ENCODE data around the gene DISC1. TPM values are rescaled to one million over a fixed set of nuclear protein-coding genes. Genes with fewer than 3 reads are reported as not detected.

Gene DISC1
- total and polyA plus RNA-seq, 2 of the 13 experiments (the other 11 are each of a cell fraction or from before 2014, with no cell fraction given), result 4.2 to 4.6 TPM

DNA sequence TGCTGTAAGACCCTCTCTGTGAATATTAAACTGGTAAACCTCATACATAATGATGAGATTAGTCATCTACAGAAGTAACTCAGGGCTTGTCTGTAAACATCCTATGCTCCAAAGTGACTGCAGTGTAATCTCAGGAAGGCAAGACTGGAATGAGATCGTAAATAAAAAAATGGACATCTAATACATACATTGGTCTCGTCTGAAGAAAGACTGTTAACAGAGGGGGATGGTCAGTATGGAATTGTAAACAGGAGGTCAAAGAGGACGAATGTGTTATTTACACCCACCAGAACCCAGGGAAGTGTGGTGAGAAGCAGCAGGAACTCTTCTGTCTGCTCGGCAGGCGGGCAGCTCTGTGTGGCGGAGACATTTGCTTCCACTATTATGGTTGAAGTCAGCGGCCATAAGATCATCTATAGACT lies 51.4 kb downstream of the DISC1 start (continued):
- TF ChIP-seq HOXA9 (CRISPR knock-in tag; IDR thresholded peaks at IDR 0.05; ENCODE audit: borderline replicate concordance), result no peak

DNA sequence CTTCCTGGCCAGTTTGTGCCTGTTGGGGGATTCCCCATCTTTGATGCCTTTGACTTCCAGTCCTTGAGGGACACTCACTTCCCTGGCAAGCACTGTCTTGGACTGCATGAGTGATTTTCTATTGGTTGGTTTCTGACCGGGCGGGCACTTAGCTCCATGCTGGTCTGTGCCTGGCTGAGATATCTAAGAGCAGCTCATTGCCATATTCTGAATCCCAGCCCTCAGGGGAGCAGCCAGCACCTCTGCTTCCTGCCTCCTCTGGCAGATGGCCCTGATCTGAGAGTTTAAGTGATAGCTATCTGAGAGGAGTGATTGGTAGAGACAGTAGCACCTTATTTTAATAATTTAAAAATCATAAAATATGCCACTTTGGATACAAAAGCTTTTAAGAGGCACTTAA lies 52.5 kb downstream of the DISC1 start:
- no peak for TF ChIP-seq HMGA1 (CRISPR knock-in tag; conservative IDR thresholded peaks at IDR 0.05)
- TF ChIP-seq ISL2 (CRISPR knock-in tag; IDR thresholded peaks at IDR 0.05), result no peak
- no peak for TF ChIP-seq ZNF207 (IDR thresholded peaks at IDR 0.05; ENCODE audit: borderline replicate concordance)
- no peak for TF ChIP-seq HNRNPLL (IDR thresholded peaks at IDR 0.05; ENCODE audit: low read depth, low read length, poor library complexity, severe bottlenecking)
- no peak for TF ChIP-seq TSC22D2 (CRISPR knock-in tag; IDR thresholded peaks at IDR 0.05; ENCODE audit: borderline replicate concordance)
- no peak for TF ChIP-seq SIN3A (IDR thresholded peaks at IDR 0.05; ENCODE audit: borderline replicate concordance, low read depth, low read length)
- no peak for TF ChIP-seq MEIS2 (CRISPR knock-in tag; IDR thresholded peaks at IDR 0.05)
- no peak for TF ChIP-seq GTF2F1 (IDR thresholded peaks at IDR 0.05; ENCODE audit: low read length)
- TF ChIP-seq, protein P1, sequence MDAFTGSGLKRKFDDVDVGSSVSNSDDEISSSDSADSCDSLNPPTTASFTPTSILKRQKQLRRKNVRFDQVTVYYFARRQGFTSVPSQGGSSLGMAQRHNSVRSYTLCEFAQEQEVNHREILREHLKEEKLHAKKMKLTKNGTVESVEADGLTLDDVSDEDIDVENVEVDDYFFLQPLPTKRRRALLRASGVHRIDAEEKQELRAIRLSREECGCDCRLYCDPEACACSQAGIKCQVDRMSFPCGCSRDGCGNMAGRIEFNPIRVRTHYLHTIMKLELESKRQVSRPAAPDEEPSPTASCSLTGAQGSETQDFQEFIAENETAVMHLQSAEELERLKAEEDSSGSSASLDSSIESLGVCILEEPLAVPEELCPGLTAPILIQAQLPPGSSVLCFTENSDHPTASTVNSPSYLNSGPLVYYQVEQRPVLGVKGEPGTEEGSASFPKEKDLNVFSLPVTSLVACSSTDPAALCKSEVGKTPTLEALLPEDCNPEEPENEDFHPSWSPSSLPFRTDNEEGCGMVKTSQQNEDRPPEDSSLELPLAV (CRISPR knock-in tag; conservative IDR thresholded peaks at IDR 0.05; ENCODE audit: low read depth), result no peak
- TF ChIP-seq ZFP41 (CRISPR knock-in tag; IDR thresholded peaks at IDR 0.05; ENCODE audit: borderline replicate concordance), result no peak
- no peak for TF ChIP-seq ATAD3A (CRISPR knock-in tag; IDR thresholded peaks at IDR 0.05)
- TF ChIP-seq KAT7 (CRISPR knock-in tag; IDR thresholded peaks at IDR 0.05; ENCODE audit: borderline replicate concordance), result no peak
- no peaks in the 10 kb centered on the region for H3K9me3 ChIP-seq (ENCODE audit: low read length)
- no peaks in the 10 kb centered on the region for H3K27me3 ChIP-seq (ENCODE audit: control insufficient read depth in 1 of 2, insufficient read depth in 2 of 2, low read length in 2 of 2)
- WGBS (ENCODE audit: low lambda C conversion rate), result 94% methylated on average over 2 of the region's 2 CpGs
- H3K79me2 ChIP-seq (ENCODE audit: insufficient read depth, low read length), result no peaks in the 10 kb centered on the region
- peaks cover 68% of the 10 kb centered on the region for H3K4me1 ChIP-seq (ENCODE audit: insufficient read depth, low read length)
- DNase-seq (ENCODE audit: low spot score) (no peak), FAIRE-seq (no peak), ATAC-seq (no peak)
- no peaks in the 10 kb centered on the region for H3K36me3 ChIP-seq (replicated peaks in 1 of 2; ENCODE audit: control insufficient read depth in 1 of 2, insufficient read depth in 2 of 2, low read length in 2 of 2)
- ChIA-PET CTCF (ENCODE audit: low intra/inter-chr PET ratio, low total read pairs) (no interaction called here), POLR2A (no interaction called here)
- H4K20me1 ChIP-seq (ENCODE audit: insufficient read depth, low read length), result no peaks in the 10 kb centered on the region
- no peak overlapping the region for H3K9ac ChIP-seq (ENCODE audit: insufficient read depth, low read depth, low read length)
- H2AFZ ChIP-seq (ENCODE audit: low read length), result no peak overlapping the region
- in situ Hi-C loops (cut with HindIII; ENCODE audit: extremely low pct_ligation_motif_present, low pct_unique_long_range_greater_than_20kb), result no loop called here
- intact Hi-C loops (cut with micrococcal nuclease; ENCODE audit: unreplicated experiment), result no loop called here
- BruUV-seq (replicated peaks), result no TSS peak
- no peak overlapping the region for H3K4me2 ChIP-seq (ENCODE audit: low read depth, low read length)
- H3K27ac ChIP-seq (ENCODE audit: extremely low read length, insufficient read depth, low read length), result no peak overlapping the region
- no peak overlapping the region for H3K4me3 ChIP-seq (replicated peaks in 1 of 3; ENCODE audit: insufficient read depth in 1 of 3, low read depth in 2 of 3, low read length in 3 of 3)
